GM18499 (cell line): ENCODE data around the gene ANKMY1.

Source experiments
- ATAC-seq: cut with Tn5 transposase; IDR thresholded peaks from one replicate; pipeline ENCODE4 v1.9.1; 2021; ENCODE audit warnings: moderate number of reproducible peaks; ENCODE audit not compliant: insufficient read depth, unreplicated experiment

ANKMY1 gene

DNA sequence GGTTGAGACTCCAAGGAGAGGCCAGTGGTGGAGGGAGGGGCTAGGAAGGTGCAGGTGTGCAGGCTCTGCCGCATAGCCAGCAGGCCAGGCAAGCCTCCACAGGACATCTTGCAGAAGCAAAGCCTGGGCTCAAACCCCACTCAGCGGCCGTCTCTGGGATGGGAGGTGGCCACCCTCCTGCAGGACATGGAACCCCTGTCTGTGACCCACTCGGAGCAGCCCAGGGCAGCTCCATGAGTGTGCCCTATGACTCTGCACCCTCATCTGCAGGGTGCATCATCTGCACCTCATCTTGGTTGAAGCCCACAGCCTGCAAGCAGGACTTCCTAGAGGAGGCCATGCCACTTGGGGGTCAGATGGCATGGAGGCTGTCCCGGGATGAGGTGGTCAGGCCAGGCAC, 76.1 kb downstream of the ANKMY1 start:
- ATAC-seq = no peak

DNA sequence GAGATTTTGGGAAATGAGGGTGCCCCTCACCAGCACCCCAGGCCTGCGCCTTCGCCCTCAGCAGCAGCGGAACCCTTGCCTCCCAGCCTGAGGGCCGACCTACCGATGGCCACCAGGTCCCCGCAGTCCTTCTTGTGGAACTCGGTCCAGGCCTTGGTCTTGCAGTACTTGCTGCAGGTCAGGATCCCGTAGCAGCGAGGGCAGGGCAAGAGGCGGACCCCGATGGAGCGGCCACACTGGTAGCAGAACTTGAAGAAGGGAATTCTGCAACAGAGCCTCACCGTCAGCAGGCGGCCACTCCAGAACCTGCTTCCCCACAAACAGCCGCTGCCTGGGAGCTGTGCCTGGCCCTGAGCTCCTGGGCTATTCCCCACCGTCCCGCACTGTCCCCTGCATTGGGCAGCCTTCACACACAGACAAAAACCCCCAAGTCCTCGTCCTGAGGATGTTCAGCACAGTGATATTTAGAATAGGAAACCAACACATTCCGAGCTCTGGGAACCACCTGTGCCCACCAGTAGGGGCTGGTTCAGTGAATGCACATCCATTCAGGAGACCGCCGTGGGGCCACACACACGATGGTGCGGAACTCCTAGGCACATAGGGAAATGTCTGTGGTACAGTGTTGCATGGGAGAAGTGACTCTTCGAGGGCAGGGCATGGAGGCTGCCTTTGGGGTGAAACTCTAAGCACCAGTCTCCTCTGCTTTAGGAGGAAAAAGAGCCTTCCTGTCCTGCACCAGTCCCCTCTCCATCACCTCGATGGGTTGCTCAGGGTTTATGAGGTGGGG, 76.8 kb downstream of the ANKMY1 start:
- no peak for ATAC-seq

DNA sequence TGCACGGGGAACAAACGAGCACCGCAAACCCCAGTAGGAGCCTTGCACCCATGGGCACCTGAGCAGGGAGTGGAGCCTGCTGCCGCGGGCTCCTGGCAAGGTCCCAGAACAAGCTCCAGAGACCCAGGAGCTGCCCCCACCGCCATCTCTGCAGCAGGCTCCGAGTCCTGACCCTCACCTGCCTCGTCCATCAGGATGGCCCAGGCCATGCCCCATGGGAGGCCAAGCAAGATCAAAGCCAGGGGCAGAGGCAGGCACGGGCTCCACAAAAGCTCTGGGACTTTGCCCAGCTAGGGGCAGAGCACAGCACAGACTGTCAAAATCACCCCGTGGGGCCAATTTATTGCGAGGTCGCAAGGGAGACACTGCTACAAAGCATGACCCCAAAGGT, 78.7 kb downstream of the ANKMY1 start:
- no peak for ATAC-seq

DNA sequence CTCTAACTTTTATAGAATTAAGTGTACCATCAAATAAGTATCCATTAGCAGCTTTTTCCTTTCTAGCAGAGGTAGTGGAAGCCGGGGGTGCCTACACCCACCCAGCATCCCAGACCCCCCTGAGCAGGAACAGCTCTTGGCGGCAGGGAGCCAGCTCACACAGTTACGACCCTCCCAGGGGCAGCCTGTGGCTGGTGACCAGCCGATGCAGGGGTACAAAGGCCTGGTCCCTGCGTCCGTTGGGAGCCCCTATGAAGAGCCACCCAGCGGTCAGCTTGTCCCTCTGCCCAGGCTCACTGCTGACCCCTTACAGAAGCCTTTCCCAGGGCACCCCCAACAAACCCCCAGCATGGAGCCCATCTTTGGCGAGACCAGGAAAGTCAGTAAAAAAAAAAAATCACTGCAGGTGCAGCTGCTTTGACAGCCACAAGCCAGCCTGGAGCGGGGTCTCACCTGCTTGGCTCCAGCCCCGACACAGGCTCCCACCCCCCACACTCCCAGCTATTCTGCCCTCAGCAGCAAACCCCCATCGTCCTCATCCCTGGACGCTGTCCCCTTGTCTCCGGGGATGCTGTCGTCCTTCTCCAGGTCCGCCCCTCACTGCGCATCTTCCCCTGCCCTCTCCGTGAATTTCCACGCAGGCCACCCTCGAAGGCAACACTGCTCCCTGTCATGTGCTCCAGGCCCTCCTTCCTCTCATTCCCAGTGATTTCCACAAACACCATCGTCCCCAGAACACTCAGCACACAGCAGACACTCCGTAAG, 79.3 kb downstream of the ANKMY1 start:
- ATAC-seq = no peak

DNA sequence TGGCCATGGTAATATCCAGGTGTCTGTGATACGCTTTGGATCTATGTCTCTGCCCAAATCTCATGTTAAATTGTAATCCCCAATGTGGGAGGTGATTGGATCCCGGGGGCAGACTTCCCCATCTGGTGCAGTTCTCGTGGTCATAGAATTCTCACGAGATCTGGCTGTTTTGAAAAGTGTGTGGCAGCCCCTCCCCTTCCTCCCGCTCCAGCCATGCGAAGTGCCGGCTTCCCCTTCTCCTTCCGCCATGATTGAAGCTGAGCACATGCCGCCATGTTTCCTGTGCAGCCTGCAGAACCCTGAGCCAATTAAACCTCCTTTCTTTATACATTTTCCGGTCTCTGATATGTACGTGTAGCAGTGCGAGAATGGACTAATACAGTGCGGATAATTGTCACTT, 79.9 kb downstream of the ANKMY1 start:
- ATAC-seq = no peak

DNA sequence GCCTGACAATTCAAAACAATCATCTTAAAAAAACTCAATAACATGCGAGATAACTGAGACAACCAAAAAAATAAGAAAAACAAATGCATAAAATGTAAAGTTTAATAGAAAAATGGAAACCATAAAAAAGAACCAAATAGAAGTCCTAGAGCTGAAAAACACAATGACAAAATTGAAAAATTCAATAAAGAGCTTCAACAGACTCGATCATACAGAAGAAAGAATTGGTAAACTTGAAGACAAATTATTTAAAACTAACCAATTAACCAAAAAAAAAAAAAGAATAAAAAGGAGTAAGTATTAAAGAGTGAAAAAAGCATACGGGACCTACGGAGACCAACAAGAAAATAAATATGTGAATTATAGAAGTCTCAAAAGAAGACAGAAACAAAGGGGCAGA, 84.6 kb downstream of the ANKMY1 start:
- no peak for ATAC-seq

DNA sequence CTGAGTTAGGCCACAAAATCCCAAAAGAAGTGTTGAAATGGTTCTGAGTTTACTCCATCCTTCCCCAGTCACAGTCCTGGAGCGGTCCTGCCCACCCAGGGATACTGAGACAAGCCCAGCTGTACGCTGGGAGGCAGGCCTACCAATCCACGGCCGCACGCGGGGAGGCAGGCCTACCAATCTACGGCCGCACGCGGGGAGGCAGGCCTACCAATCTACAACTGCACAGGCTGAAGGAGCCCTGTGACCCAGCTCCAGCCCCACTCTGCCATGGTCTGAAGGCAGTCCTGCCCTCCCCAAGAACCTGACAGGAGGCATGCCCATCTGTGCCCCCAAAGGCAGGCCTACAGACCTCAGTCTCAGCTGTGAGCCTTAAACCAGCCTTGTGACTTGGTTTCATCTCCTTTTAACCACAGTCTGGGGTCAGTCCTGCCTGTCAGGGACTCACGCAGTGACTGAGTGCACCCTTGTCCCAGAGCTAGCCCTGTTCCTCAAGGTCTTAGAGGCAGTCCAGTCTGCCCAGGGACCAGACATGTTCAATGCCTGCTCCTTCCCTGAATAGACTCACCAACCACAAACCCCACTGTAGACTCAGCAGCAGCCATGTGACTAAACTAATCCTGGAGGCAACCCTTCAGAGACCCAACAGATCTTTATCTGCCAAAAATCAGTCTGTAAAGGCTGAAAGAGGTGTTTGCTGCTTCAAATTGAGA, 85.6 kb downstream of the ANKMY1 start:
- ATAC-seq = no peak

DNA sequence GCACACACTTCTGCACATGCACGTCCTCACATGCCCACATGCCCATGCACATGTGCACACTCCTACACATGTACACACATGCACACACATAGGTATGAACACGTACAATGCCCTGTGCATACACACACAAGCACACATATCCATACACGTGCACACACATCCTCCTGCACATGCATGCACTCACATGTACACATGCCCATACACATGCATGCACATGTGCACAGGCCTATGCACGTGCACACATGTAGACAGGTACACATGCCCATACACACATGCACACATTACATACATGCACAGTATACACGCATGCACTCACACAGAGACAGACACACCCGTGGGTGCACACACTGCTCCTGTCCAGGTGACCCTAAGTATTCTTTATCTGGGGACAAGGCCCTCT, 88.0 kb downstream of the ANKMY1 start:
- ATAC-seq = no peak

DNA sequence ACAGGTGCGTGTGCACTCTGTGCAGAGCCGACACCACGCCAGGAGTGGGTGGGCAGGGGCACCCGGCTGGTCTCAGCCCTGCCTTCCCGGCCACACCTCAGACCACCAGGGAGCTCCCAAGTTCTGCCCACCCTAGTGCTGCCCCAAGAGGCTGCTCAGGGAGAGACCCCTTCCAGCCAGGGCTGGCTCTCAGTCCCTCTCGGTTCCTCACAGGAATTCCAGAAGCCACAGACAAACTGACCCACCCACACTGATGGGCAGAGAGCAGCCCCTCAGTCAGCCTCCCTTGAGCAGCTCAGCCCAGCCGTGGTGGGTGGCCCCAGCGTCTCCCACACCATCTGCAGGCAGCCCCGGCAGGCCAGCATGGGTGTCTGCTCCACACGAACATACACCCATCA, 88.5 kb downstream of the ANKMY1 start:
- ATAC-seq = no peak

DNA sequence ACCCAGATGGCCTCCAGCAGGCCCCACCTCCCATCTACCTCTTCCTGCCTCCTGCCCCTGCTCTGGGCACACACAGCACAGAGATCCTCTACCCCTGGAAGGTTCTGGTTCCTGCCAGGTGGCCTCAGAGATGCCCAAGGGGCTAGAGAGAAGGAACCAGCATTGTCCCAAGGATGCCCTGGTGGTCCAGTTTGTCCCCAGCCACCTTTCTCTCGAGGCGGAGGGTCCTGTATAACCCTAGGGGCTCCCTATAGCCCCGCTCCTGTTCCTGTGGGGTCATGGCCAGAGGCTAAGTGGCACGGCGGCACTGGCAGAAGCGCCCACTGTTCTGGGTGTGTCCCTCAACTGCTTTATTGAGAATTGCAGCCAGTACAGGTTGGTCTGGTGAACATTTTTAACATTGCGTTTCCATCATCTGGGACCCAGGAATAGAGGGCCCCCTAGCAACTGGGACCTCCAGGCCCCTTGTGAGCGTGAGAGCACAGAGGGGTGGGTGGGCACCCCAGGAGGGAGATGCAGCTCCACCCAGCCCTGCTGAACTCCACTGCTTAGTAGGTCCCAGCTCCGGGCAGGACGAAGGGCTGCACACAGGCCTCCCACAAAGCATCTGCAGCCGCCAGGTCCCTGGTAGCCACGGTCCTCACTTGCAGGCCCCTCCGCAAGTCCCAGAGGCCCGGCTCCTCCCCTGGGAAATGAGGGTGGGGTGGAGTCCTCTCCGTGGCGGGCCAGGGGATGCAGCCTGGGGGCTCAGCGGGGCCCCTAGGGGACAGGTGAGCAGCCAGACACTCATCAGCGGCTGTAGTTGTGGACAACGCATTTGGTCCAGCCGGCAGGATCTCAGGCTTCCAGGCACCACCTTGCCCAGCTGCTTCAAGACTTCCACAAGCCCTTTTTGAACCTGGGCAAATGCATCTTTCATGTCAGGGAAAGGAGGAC, 89.2 kb downstream of the ANKMY1 start:
- no peak for ATAC-seq

DNA sequence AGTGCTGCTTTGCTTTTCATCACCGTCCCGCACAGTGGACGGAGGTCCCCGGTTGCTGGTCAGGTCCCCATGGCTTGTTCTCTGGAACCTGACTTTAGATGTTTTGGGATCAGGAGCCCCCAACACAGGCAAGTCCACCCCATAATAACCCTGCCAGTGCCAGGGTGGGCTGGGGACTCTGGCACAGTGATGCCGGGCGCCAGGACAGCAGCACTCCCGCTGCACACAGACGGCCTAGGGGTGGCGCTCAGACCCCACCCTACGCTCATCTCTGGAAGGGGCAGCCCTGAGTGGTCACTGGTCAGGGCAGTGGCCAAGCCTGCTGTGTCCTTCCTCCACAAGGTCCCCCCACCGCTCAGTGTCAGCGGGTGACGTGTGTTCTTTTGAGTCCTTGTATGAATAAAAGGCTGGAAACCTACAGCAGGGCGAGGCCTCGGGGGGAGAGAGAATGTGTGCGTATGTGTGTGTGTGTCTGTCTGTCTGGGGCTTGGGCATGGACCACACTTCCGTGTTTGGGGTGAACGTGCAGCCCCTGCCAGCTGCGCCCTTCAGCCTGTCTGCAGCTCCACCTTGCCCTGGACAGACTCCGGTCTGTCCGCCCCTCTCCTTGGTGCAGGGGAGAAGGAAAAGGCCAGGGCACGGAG, 90.0 kb downstream of the ANKMY1 start:
- ATAC-seq = no peak

DNA sequence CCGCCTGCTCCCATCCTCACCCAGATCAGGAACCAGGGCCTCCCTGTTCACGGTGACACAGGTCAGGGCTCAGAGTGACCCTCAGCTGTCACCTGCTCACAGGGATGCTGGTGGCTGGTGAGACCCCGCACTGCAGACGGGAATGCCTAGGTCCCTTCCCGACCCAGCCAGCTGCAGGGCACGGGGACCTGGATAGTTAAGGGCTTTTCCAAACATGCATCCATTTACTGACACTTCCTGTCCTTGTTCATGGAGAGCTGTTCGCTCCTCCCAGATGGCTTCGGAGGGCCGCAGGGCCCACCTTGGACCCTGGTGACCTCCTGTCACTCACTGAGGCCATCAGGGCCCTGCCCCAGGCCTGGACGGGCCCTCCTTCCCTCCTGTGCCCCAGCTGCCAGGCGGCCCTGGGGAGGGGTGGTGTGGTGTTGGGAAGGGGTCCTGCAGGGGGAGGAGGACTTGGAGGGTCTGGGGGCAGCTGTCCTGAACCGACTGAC, 90.6 kb downstream of the ANKMY1 start:
- no peak for ATAC-seq

DNA sequence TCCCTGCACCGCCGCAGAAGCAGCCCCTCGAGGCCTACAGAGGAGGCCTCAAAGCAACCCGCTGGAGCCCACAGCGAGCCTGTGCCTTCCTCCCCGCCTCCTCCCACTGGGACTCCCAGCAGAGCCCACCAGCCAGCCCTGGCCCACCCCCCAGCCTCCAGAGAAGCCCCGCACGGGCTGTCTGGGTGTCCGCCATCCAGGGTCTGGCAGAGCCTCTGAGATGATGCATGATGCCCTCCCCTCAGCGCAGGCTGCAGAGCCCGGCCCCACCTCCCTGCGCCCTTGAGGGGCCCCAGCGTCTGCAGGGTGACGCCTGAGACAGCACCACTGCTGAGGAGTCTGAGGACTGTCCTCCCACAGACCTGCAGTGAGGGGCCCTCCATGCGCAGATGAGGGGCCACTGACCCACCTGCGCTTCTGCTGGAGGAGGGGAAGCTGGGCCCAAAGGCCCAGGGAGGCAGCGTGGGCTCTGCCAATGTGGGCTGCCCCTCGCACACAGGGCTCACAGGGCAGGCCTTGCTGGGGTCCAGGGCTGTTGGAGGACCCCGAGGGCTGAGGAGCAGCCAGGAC, 91.1 kb downstream of the ANKMY1 start:
- no peak for ATAC-seq

DNA sequence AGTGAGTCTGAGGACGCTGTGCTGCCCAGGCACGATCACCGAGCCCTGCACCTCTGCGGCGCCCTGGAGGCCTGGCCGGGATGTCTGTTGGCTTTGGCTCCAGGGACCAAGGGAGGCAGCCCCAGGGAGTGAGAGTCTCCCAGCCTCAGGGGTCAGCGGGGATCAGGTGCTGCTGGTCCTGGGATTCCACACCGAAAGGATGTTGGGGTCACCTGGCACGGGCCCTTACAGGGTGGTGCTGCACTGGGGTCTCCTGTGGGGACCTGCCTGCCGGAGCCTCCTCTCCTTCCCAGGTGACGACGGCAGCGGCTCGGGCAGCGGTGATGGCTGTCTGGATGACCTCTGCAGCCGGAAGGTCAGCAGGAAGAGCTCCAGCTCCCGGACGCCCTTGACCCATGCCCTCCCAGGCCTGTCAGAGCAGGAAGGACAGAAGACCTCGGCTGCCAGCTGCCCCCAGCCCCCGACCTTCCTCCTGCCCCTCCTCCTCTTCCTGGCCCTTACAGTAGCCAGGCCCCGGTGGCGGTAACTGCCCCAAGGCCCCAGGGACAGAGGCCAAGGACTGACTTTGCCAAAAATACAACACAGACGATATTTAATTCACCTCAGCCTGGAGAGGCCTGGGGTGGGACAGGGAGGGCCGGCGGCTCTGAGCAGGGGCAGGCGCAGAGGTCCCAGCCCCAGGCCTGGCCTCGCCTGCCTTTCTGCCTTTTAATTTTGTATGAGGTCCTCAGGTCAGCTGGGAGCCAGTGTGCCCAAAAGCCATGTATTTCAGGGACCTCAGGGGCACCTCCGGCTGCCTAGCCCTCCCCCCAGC, 91.8 kb downstream of the ANKMY1 start:
- ATAC-seq = no peak

DNA sequence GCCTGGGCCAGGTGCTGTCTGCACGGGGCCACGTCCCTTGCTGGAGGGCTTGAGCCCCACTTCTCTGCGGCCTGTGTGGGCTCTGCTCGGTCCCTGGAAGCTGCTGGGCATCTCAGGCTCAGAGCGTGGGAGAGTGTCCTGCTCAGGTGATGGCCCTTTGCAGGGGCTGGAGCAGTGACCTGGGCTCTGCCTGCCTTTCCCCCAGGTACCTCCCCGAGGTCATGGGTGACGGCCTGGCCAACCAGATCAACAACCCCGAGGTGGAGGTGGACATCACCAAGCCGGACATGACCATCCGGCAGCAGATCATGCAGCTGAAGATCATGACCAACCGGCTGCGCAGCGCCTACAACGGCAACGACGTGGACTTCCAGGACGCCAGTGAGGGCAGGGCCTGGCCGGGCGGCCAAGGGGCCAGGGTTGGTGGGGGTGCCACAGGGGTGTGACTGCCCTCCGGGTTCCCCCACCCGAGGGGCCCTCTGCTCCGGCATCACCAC, 92.5 kb downstream of the ANKMY1 start:
- ATAC-seq = no peak

DNA sequence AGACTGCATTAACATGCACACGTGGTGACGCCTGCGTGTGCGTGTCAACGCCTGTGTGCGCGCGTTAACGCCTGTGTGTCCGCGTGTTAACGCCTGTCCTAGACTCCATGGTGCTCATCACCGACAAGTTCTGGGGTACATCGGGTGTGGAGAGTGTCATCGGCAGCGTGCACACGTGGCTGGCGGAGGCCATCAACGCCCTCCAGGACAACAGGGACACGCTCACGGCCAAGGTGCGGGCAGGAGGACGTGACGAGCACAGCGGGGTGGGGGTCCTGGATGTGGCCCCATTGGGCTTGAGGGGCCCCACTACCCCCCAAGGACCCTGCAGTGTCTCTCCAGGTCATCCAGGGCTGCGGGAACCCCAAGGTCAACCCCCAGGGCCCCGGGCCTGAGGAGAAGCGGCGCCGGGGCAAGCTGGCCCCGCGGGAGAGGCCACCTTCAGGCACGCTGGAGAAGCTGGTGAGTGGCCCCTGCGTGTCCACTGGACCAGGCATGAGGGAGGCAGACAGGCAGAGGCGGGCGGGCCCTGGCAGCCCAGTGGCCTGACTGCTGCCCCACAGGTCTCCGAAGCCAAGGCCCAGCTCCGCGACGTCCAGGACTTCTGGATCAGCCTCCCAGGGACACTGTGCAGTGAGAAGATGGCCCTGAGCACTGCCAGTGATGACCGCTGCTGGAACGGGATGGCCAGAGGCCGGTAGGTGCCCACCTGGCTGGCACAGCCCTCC, 93.1 kb downstream of the ANKMY1 start:
- no peak for ATAC-seq

DNA sequence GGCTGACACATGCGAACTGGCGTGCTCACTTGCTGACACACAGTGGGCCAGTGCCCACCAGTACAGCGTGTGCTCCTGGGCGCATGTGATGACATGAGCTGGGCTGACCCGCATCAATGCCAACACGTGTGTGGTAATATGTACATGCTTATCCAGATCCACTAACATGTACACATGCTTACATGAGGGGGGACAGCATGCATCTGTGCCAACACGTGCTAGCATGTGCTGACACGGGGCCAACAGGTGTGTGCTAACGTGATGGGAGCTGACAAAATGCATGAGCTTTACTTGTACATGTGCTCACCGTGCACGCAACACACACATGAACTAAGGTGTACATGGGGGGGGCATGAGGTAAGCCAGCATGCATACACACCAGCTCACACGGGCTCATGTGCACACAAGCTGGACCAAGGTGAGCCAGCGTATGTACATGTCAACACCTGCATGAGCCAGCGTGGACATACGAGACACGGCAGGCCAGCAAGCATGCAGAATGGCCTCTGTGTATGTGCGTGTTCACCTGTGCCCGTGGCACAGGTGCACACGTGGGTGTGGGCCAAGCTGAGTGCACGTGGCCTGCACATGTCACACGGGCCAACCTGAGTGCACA, 93.8 kb downstream of the ANKMY1 start:
- ATAC-seq = no peak
